ENCODE results near the gene CTNNA2.

CTNNA2 gene

DNA sequence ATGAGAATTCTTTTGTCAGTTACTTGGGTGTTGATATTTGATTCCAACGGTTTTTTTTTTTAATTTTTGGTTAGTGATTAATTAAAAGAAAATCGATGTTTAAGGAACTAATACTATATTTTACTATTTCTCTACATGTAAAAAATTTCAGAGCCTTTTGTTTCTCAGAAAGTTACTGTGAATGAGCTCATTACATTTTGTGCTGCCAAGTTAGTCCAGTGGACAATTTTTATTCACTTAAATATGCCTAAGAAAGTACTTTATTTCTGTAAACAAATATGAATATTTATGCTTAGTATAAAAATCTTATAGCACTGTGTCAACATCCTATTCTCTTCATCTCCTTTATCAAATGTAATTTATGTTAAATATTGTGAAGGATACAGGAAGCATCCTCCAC lies 309.3 kb downstream of the CTNNA2 start:
- no peak for DNase-seq
- no peak overlapping the region for H3K4me3 ChIP-seq (ENCODE audit: low read depth, low read length)
- no peaks in the 10 kb centered on the region for H3K9me3 ChIP-seq
- peaks cover 5% of the 10 kb centered on the region; the same call in 1 of the 2 replicates for H3K4me1 ChIP-seq
- TF ChIP-seq CTCF (IDR thresholded peaks at IDR 0.05; ENCODE audit: low read depth, low read length), result no peak
- no peaks in the 10 kb centered on the region for H3K36me3 ChIP-seq
- no peaks in the 10 kb centered on the region for H3K27me3 ChIP-seq

DNA sequence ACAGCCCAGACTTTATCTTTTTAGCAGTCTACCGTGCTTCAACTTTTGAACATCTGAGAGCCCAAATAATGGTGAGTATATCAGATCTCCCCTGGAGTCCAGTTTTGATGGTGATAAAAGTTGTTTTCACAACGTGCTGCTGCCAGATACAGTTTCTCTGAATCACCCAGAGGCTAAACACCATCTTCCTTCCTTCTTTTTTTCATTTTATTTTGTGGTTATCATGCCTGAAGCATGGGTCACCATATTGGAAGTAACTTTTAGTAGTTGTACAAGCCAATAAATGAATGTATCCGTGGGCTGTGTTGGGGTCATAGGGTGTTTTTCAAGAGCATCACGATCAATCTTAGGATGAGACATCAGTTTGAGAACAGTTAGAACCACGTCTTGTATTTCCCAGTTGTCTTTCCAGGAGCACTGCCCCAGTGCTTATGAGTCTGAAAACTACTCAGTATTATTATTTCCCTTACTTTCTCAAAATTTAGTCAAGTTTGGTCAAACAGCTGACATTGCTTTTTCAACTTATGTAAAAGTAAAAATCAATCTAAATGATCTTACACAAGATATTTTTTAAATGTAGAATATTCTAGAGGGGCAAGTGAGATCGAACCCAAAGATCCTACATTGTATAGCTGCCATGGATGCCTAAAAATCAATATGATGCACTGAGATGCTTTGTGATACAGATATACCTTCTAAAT lies 311.4 kb downstream of the CTNNA2 start:
- TF ChIP-seq CTCF (IDR thresholded peaks at IDR 0.05; ENCODE audit: low read depth, low read length), result no peak
- Histone ChIP-seq H3K4me3 (ENCODE audit: low read depth, low read length) (no peak overlapping the region), H3K27me3 (no peaks in the 10 kb centered on the region), H3K4me1 (peaks cover 5% of the 10 kb centered on the region; the same call in 1 of the 2 replicates), H3K36me3 (no peaks in the 10 kb centered on the region), H3K9me3 (no peaks in the 10 kb centered on the region)
- DNase-seq, result no peak

DNA sequence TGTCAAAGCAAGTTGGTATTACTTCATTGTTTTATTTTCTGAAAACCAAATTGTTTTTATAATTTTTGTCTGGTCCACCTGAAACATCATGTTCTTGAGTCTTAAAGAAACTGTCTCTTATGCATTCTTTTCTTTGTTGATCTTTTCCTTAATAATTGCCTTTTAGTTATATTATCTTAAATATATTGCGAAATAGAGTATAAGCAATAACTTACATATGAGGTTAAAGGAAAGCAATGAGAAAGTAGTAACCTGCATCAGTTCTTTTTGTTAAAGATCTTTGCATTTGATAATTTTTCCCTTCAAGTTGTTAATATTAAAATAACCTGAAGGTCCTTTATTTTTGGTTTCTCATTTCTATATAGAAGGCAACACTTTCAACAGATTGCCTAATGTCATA lies 315.0 kb downstream of the CTNNA2 start:
- Histone ChIP-seq H3K27me3 (no peaks in the 10 kb centered on the region), H3K9me3 (no peaks in the 10 kb centered on the region), H3K4me3 (ENCODE audit: low read depth, low read length) (no peak overlapping the region), H3K4me1 (peaks cover 9% of the 10 kb centered on the region; the same call in 1 of the 2 replicates), H3K36me3 (no peaks in the 10 kb centered on the region)
- DNase-seq, result no peak
- TF ChIP-seq CTCF (IDR thresholded peaks at IDR 0.05; ENCODE audit: low read depth, low read length), result no peak

DNA sequence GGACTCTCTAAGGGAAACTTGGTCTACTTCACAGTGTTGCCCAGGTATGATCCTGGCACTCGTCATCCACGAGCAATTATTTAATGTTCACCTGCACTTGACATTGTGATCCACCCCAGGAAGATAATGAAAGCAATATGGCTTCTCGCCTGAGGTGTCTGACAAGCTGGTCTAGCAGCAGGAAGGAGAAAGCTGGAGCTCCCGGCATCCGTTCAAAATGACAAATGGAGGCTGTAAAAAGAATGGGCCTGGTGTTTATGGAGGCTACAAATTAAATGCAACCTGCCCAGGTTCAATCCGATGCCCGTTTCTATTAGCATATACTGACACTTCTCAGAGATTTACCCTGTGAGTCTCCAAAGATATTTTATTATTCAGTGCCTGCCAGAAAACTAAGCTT lies 317.6 kb downstream of the CTNNA2 start:
- no peak for DNase-seq
- Histone ChIP-seq H3K36me3 (no peaks in the 10 kb centered on the region), H3K4me1 (peaks cover 9% of the 10 kb centered on the region; the same call in 1 of the 2 replicates), H3K9me3 (no peaks in the 10 kb centered on the region), H3K27me3 (no peaks in the 10 kb centered on the region), H3K4me3 (ENCODE audit: low read depth, low read length) (no peak overlapping the region)
- no peak for TF ChIP-seq CTCF (IDR thresholded peaks at IDR 0.05; ENCODE audit: low read depth, low read length)

DNA sequence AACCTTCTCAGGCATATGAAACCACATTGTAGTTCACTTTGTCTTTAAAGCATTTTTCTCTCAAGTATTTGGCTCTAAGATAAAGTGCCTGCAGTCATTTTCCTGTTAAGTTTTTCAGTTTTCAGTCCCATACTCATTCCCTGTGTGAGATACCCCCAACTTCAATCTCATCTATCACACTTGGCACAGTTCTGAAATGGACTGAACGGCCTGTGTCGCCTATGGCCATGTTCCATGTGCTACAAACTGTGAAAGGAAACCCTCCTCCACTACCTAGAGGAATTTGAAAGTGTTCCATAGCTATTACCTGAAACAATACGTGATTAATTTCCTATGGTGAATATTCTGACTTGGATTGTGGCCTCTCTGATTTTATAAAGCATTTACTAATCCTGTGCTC lies 319.1 kb downstream of the CTNNA2 start:
- H3K27me3 ChIP-seq, result no peaks in the 10 kb centered on the region
- H3K36me3 ChIP-seq, result no peaks in the 10 kb centered on the region
- H3K4me1 ChIP-seq, result peaks cover 4% of the 10 kb centered on the region; the same call in 1 of the 2 replicates
- DNase-seq, result peak; percentile 13
- peak overlapping the region; percentile 3; the same call in 1 of the 2 replicates for H3K4me3 ChIP-seq (ENCODE audit: low read depth, low read length)
- TF ChIP-seq CTCF (IDR thresholded peaks at IDR 0.05; ENCODE audit: low read depth, low read length), result no peak
- no peaks in the 10 kb centered on the region for H3K9me3 ChIP-seq

DNA sequence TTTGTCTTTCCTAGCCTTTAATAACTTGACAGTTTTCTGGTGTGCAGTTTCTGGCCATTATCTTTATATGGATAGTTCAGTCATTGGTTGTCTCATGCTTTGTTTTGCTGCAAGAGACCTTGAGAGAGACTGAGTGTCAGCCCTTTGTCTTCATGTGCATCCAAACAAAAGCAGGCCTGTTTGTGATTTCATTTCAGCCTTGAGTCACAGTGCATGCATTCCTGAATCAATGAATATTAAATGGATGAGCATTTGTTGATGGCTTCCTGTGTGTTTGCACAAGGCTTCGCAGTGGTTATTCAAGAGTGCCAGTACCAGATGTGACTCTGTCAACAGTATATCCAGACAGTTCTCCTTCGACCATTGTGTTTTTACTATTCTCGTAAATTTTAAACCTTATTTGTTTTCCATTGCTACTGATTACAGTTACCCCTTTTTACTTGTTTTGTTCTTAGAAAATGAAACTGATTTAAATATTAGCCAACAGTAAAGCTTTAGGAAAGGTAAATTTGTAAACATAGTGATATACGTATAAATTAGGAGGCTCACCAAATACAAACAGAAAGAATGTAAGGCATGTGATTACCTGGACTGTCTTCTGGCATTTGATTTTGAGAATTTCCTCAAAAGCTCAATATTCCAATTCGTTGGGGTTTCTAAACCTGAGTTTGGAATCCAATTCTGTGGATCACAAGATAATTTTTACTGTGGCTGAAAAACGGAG lies 319.8 kb downstream of the CTNNA2 start:
- peak overlapping the region; percentile 28 for H3K4me3 ChIP-seq (ENCODE audit: low read depth, low read length)
- TF ChIP-seq CTCF (IDR thresholded peaks at IDR 0.05; ENCODE audit: low read depth, low read length), result no peak
- H3K4me1 ChIP-seq, result peaks cover 4% of the 10 kb centered on the region; the same call in 1 of the 2 replicates
- DNase-seq, result peak; percentile 23
- no peaks in the 10 kb centered on the region for H3K9me3 ChIP-seq
- H3K36me3 ChIP-seq, result no peaks in the 10 kb centered on the region
- no peaks in the 10 kb centered on the region for H3K27me3 ChIP-seq

Measured in BE2C (cell line).